Measurements from ENCODE around the gene KCNMB1. TPM values are rescaled to one million over a fixed set of nuclear protein-coding genes. Genes with fewer than 3 reads are reported as not detected.

The KCNMB1 gene
- total and polyA plus RNA-seq, 2 of the 13 experiments (the other 11 are each of a cell fraction or from before 2014, with no cell fraction given): not detected

DNA sequence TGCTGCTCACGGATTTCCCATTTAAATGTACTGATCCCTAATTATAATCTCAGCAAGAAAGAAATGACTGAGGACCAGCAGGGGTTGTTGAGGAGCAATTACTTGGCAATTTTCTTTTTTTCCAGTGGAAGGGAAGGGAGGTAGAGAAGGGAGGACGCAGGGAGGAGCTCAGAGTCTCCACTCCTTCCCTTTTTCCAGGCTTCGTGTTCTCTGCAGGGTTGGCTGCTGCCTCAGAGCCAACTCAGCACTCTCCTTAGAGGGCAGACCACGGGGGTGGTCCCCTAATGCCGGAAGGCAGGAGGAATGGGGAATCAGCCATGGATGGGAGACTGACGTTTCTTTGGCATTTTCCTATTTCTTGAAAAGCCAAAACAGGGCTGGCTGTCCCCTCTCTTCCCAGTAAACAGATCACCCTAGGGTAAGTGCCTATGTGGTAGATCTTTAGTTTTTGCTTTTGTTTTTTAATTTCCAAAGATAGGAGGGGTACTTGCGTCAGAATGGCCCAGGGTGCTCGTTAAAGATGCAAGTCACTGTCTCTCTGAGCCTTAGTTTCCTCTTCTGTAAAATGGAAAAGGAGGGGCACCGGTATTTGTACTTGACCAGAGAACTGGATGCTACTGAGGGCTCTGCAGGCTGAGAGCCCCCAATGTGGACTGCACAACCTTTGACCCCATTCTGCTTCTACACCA is 52.0 kb downstream of the KCNMB1 start:
- intact Hi-C loops (cut with micrococcal nuclease; ENCODE audit: unreplicated experiment) (no loop called here), in situ Hi-C loops (cut with HindIII; ENCODE audit: extremely low pct_ligation_motif_present, low pct_unique_long_range_greater_than_20kb) (no loop called here)
- Histone ChIP-seq H3K9me3 (ENCODE audit: low read length) (no peaks in the 10 kb centered on the region), H3K27ac (ENCODE audit: extremely low read length, insufficient read depth, low read length) (no peak overlapping the region), H3K9ac (ENCODE audit: insufficient read depth, low read depth, low read length) (no peak overlapping the region), H2AFZ (ENCODE audit: low read length) (no peak overlapping the region), H3K4me2 (ENCODE audit: low read depth, low read length) (no peak overlapping the region), H3K4me3 (replicated peaks in 1 of 3; ENCODE audit: insufficient read depth in 1 of 3, low read depth in 2 of 3, low read length in 3 of 3) (no peak overlapping the region), H3K79me2 (ENCODE audit: insufficient read depth, low read length) (no peaks in the 10 kb centered on the region), H3K4me1 (ENCODE audit: insufficient read depth, low read length) (no peaks in the 10 kb centered on the region), H3K36me3 (replicated peaks in 1 of 2; ENCODE audit: control insufficient read depth in 1 of 2, insufficient read depth in 2 of 2, low read length in 2 of 2) (no peaks in the 10 kb centered on the region), H3K27me3 (ENCODE audit: control insufficient read depth in 1 of 2, insufficient read depth in 2 of 2, low read length in 2 of 2) (peaks cover 1 to 3% of the 10 kb centered on the region in 2 experiments; a peak in 2 of 5 replicates), H4K20me1 (ENCODE audit: insufficient read depth, low read length) (no peaks in the 10 kb centered on the region)
- ATAC-seq (no peak), DNase-seq (ENCODE audit: low spot score) (no peak), FAIRE-seq (no peak)
- POLR2A ChIA-PET: no interaction called here
- CTCF ChIA-PET (ENCODE audit: low intra/inter-chr PET ratio, low total read pairs): no interaction called here
- no TSS peak for BruUV-seq (replicated peaks)
- no peak for TF ChIP-seq ZNF775 (CRISPR knock-in tag; IDR thresholded peaks at IDR 0.05; ENCODE audit: borderline replicate concordance)
- no peak for TF ChIP-seq GZF1 (CRISPR knock-in tag; IDR thresholded peaks at IDR 0.05)
- TF ChIP-seq NFKB2 (CRISPR knock-in tag; IDR thresholded peaks at IDR 0.05; ENCODE audit: borderline replicate concordance): no peak
- TF ChIP-seq HCFC1 (IDR thresholded peaks at IDR 0.05; ENCODE audit: low read depth, low read length): no peak
- TF ChIP-seq ZNF546 (CRISPR knock-in tag; conservative IDR thresholded peaks at IDR 0.05): no peak
- TF ChIP-seq TOPORS (CRISPR knock-in tag; IDR thresholded peaks at IDR 0.05): no peak
- TF ChIP-seq SIX4 (CRISPR knock-in tag; IDR thresholded peaks at IDR 0.05): no peak
- no peak for TF ChIP-seq SALL2 (CRISPR knock-in tag; IDR thresholded peaks at IDR 0.05)
- no peak for TF ChIP-seq ARNT (IDR thresholded peaks at IDR 0.05)
- TF ChIP-seq SETDB1 (CRISPR knock-in tag; IDR thresholded peaks at IDR 0.05; ENCODE audit: borderline replicate concordance): no peak
- TF ChIP-seq, protein P1, sequence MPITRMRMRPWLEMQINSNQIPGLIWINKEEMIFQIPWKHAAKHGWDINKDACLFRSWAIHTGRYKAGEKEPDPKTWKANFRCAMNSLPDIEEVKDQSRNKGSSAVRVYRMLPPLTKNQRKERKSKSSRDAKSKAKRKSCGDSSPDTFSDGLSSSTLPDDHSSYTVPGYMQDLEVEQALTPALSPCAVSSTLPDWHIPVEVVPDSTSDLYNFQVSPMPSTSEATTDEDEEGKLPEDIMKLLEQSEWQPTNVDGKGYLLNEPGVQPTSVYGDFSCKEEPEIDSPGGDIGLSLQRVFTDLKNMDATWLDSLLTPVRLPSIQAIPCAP (CRISPR knock-in tag; IDR thresholded peaks at IDR 0.05; ENCODE audit: low read depth): no peak
- no peak for TF ChIP-seq THAP11 (CRISPR knock-in tag; IDR thresholded peaks at IDR 0.05)
- no peak for TF ChIP-seq ZNF280D (CRISPR knock-in tag; IDR thresholded peaks at IDR 0.05)
- 0% methylated on average over 9 of the region's 9 CpGs for WGBS (ENCODE audit: low lambda C conversion rate)
